22Rv1 (cell line): ENCODE measurements around the gene INPP5D.

Experiments used
- CTCF ChIP-seq: fragments of 450-650 bp; IDR thresholded peaks from 2 replicates; pipeline ENCODE4 v1.5.1; 2017; ENCODE audit warnings: mild to moderate bottlenecking
- ZFX ChIP-seq: fragments of 450-650 bp; IDR thresholded peaks from 2 replicates; pipeline ENCODE4 v1.6.1; 2017; ENCODE audit warnings: antibody characterized with exemption, borderline replicate concordance

DNA sequence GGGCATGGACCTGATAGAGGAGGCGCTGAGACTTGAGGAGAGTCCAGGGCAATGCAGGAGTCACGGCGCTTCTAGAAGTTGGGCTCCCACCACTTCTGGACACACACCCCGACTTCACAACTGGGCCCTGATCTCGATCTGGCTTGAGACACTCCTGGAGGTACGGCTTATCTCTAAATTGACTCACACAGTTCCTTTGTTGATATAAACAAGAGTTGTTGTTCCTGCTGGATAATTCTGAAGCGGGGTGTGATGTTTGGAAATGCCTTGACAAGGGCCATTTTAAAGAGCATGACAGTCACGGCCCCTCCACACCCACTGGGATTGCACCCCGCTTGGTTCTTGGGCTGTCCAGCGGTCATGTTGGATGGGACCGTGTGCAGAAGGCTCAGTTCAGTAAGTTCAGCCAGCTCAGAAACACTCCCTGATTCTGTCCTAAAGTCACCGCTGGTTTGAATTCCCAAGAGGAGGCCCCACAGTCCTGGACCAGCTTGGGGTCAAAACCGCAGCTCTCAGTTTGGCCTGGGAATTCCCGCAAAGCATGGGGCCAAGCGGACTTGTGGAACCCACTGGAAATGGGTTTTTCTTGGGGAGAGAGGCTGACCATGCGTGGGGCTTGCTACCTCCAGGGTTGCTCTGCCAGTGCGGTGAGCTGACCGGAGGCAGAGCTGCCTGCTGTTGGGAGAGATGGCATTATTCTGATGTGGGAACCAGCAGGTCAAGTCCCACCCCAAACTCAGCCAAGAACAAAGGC lies 37.0 kb upstream of the INPP5D start:
- no peak for TF ChIP-seq CTCF
- no peak for TF ChIP-seq ZFX
